Measurements from ENCODE around the gene ATP8B3.

DNA sequence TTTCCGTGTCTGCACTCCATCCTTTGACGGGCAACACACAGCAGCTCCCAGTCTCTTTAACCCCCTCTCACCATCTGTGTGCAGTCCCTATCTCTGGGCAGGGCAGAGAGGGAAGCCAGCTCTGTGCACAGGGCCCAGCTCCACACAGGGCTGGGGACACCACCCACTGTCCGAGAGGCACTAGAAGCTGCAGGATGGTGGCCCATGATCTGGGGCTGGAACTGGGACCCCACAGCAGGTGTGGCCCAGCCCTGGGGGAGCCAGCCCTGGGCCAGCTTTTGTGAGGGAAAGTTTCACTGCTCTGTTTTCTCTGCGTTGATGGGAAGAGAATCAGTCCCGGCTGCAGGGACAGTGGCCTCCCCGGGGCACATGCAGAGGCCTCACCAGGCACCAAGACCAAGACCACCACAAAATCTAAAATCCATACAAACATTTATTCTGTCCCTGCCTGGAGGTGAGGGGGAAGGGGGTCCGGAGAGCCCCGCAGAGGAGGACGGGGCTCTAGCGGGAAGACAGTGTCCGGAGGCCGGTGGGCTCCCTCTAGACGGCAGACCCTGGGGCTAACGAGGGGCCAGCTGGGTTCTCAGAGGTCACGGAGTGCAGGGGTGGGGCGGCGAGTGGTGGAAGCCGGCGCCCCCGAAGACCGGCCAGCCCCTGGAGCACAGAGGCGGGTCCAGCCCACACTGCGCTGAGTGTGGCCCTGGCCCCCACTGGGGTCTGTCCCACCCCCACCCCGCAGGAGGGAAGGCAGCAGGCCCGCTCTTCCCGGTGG is 2.9 kb upstream of the ATP8B3 start:
- no peak for TF ChIP-seq CREB1 (IDR thresholded peaks at IDR 0.05; ENCODE audit: low read depth)
- no peak for TF ChIP-seq MAX (IDR thresholded peaks at IDR 0.05)
- TF ChIP-seq TAF1 (IDR thresholded peaks at IDR 0.05; ENCODE audit: low read depth): no peak
- TF ChIP-seq REST (IDR thresholded peaks at IDR 0.05; ENCODE audit: low read depth): no peak
- TF ChIP-seq RAD21 (IDR thresholded peaks at IDR 0.05; ENCODE audit: low read depth): no peak
- no peak for TF ChIP-seq CEBPB (IDR thresholded peaks at IDR 0.05)
- TF ChIP-seq FOXM1 (IDR thresholded peaks at IDR 0.05; ENCODE audit: borderline replicate concordance, low read depth): no peak
- TF ChIP-seq, protein P1, sequence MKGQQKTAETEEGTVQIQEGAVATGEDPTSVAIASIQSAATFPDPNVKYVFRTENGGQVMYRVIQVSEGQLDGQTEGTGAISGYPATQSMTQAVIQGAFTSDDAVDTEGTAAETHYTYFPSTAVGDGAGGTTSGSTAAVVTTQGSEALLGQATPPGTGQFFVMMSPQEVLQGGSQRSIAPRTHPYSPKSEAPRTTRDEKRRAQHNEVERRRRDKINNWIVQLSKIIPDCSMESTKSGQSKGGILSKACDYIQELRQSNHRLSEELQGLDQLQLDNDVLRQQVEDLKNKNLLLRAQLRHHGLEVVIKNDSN (IDR thresholded peaks at IDR 0.05): no peak
- TF ChIP-seq TCF12 (IDR thresholded peaks at IDR 0.05; ENCODE audit: low read depth): no peak
- TF ChIP-seq ZBTB7A (IDR thresholded peaks at IDR 0.05; ENCODE audit: low read depth): no peak
- TF ChIP-seq EP300 (IDR thresholded peaks at IDR 0.05; ENCODE audit: borderline replicate concordance): no peak
- TF ChIP-seq YY1 (IDR thresholded peaks at IDR 0.05; ENCODE audit: low read depth): no peak
- TF ChIP-seq EGR1 (IDR thresholded peaks at IDR 0.05): no peak
- TF ChIP-seq NFIC (IDR thresholded peaks at IDR 0.05): no peak

Measured in Ishikawa (cell line).